HCT116 (cell line): ENCODE measurements around the gene DPP6. TPM values are rescaled to one million over a fixed set of nuclear protein-coding genes. Genes with fewer than 3 reads are reported as not detected.

Source experiments
- ATAC-seq: fragments of 200-7000 bp; cut with Tn5 transposase; 2 replicates; pipeline ENCODE4 v1.9.1; 2020; ENCODE audit warnings: mild to moderate bottlenecking, moderate library complexity
- BruUV-seq: library from RNA; stranded (reverse); fragments of 400-500 nt; replicated peaks from 2 replicates; lab custom pipeline; 2021; lab: Mats Ljungman, UMichigan
- CTCF ChIA-PET: fragments of 300-600 bp; sonication (Branson Sonifier 250); formaldehyde crosslinking; loops from one replicate; lab custom pipeline; 2021; ENCODE audit warnings: antibody characterized with exemption; lab: Charles Lee
- POLR2A ChIA-PET: fragments of 300-600, 350-600 bp; sonication (Branson Sonifier 250); formaldehyde crosslinking; loops from one replicate; lab custom pipeline; 2021; ENCODE audit warnings: antibody characterized with exemption; lab: Charles Lee
- RAD21 ChIA-PET, 2 experiments: fragments of 300-600 bp; sonication (Branson Sonifier 250); formaldehyde crosslinking; loops; one replicate each; lab custom pipeline; 2023; ENCODE audit warnings: low total read pairs in 2 of 2; ENCODE audit not compliant: uncharacterized antibody in 2 of 2, unreplicated experiment in 2 of 2, low non-redundant PET in 1 of 2; lab: Charles Lee
- DNase-seq: peaks from one replicate; pipeline ENCODE4 v3.0.0-alpha.2; 2010; ENCODE audit warnings: low read depth, low spot score
- H2AFZ ChIP-seq: fragments of 200-600 bp; shearing (Covaris generic), sonication (generic); 2 replicates; pipeline ENCODE4 v1.6.1; 2017; ENCODE audit warnings: low read depth, mixed run types, mixed read lengths, antibody characterized with exemption, low read length; ENCODE audit not compliant: poor library complexity, severe bottlenecking
- H3K27ac ChIP-seq: 2 replicates; pipeline ENCODE4 v1.5.1; 2012; ENCODE audit warnings: low read depth, low read length
- H3K27me3 ChIP-seq: fragments of 200-600 bp; sonication (generic); 2 replicates; pipeline ENCODE4 v1.6.1; 2016; ENCODE audit warnings: mixed run types, low read length, mixed read lengths; ENCODE audit not compliant: insufficient read depth
- H3K36me3 ChIP-seq, 2 experiments: fragments of 200-500 bp in 1 of 2; fragments of 200-600 bp in 1 of 2; sonication (Bioruptor generic) in 1 of 2; sonication (generic) in 1 of 2; 2 replicates each; pipeline versions ENCODE4 v1.5.1 to v1.6.1; 2014 to 2016; ENCODE audit warnings: low read length in 2 of 2, inconsistent platforms in 1 of 2, mixed read lengths in 1 of 2, mixed run types in 1 of 2; ENCODE audit not compliant: insufficient read depth in 2 of 2, control insufficient read depth in 1 of 2
- H3K4me1 ChIP-seq, 2 experiments: fragments of 200-600 bp in 1 of 2; sonication (generic) in 1 of 2; 2 replicates each; pipeline versions ENCODE4 v1.5.1 to v1.6.1; 2012 to 2017; ENCODE audit warnings: low read length in 2 of 2, inconsistent platforms in 1 of 2, mild to moderate bottlenecking in 1 of 2, mixed read lengths in 1 of 2, mixed run types in 1 of 2, moderate library complexity in 1 of 2; ENCODE audit not compliant: insufficient read depth in 2 of 2, control insufficient read depth in 1 of 2
- H3K4me2 ChIP-seq: fragments of 200-600 bp; sonication (generic); 2 replicates; pipeline ENCODE4 v1.6.1; 2017; ENCODE audit warnings: mixed run types, low read length, mixed read lengths
- H3K4me3 ChIP-seq, 2 experiments: fragments of 200-600 bp in 1 of 2; sonication (generic) in 1 of 2; replicated peaks in 1 of 2; 2 replicates each; pipeline ENCODE4 v1.5.1; 2011 to 2016; ENCODE audit warnings: low read length in 2 of 2, control low read depth in 1 of 2, low read depth in 1 of 2, mild to moderate bottlenecking in 1 of 2, mixed read lengths in 1 of 2, mixed run types in 1 of 2
- H3K79me2 ChIP-seq: fragments of 200-600 bp; sonication (generic); 2 replicates; pipeline ENCODE4 v1.6.1; 2017; ENCODE audit warnings: mild to moderate bottlenecking, mixed run types, low read length, moderate library complexity, mixed read lengths; ENCODE audit not compliant: insufficient read depth
- H3K9ac ChIP-seq: fragments of 200-600 bp; sonication (generic); 2 replicates; pipeline ENCODE4 v1.6.1; 2016; ENCODE audit warnings: low read length, mixed read lengths
- H3K9me2 ChIP-seq: fragments of 200-600 bp; sonication (generic), shearing (Covaris generic); 2 replicates; pipeline ENCODE4 v1.6.1; 2017; ENCODE audit warnings: mixed run types, mild to moderate bottlenecking, moderate library complexity; ENCODE audit not compliant: insufficient read depth
- H3K9me3 ChIP-seq, 2 experiments: fragments of 200-500 bp in 1 of 2; fragments of 200-600 bp in 1 of 2; sonication (Bioruptor generic) in 1 of 2; sonication (generic) in 1 of 2; 2 replicates each; pipeline ENCODE4 v1.6.1; 2014 to 2017; ENCODE audit warnings: low read length in 2 of 2, mixed read lengths in 2 of 2, inconsistent platforms in 1 of 2, low read depth in 1 of 2, mild to moderate bottlenecking in 1 of 2, mixed run types in 1 of 2, moderate library complexity in 1 of 2; ENCODE audit not compliant: control insufficient read depth in 1 of 2, insufficient read depth in 1 of 2
- H4K20me1 ChIP-seq: fragments of 200-600 bp; sonication (generic), shearing (Covaris generic); 2 replicates; pipeline ENCODE4 v1.6.1; 2017; ENCODE audit warnings: mixed run types, mild to moderate bottlenecking, moderate library complexity; ENCODE audit not compliant: insufficient read depth
- CEBPB ChIP-seq: IDR thresholded peaks from 2 replicates; pipeline ENCODE4 v1.6.1; 2012; ENCODE audit warnings: low read depth
- EZH2 ChIP-seq: fragments of 200-600 bp; sonication (generic); IDR thresholded peaks from 2 replicates; pipeline ENCODE4 v1.6.1; 2017; ENCODE audit warnings: antibody characterized with exemption, mixed run types
- EZH2phosphoT487 ChIP-seq: fragments of 200-600 bp; IDR thresholded peaks from 2 replicates; pipeline ENCODE4 v1.6.1; 2018; ENCODE audit warnings: antibody characterized with exemption, borderline replicate concordance
- JUND ChIP-seq: IDR thresholded peaks from 2 replicates; pipeline ENCODE4 v1.6.1; 2012
- POLR2A ChIP-seq: IDR thresholded peaks from 2 replicates; pipeline ENCODE4 v1.7.0; 2011; ENCODE audit warnings: borderline replicate concordance; ENCODE audit not compliant: insufficient read depth, insufficient read length; ENCODE audit errors: extremely low read depth
- POLR2AphosphoS5 ChIP-seq: IDR thresholded peaks from 2 replicates; pipeline ENCODE4 v1.6.1; 2011; ENCODE audit warnings: mild to moderate bottlenecking, low read depth, low read length, moderate library complexity
- RAD21 ChIP-seq: IDR thresholded peaks from 2 replicates; pipeline ENCODE4 v1.6.1; 2012; ENCODE audit warnings: low read depth, mild to moderate bottlenecking
- SIN3A ChIP-seq: IDR thresholded peaks from 2 replicates; pipeline ENCODE4 v1.6.1; 2012; ENCODE audit warnings: low read depth
- SP1 ChIP-seq: IDR thresholded peaks from 2 replicates; pipeline ENCODE4 v1.6.1; 2012; ENCODE audit warnings: low read depth
- YY1 ChIP-seq: IDR thresholded peaks from 2 replicates; pipeline ENCODE4 v1.6.1; 2011; ENCODE audit warnings: low read length, low read depth, moderate library complexity, mild to moderate bottlenecking; ENCODE audit not compliant: insufficient replicate concordance; ENCODE audit errors: extremely low read depth
- intact Hi-C: fragments of 100-400 bp; cut with micrococcal nuclease; formaldehyde crosslinking; loops from 2 replicates; pipeline ENCODE4 v1.10.0; 2022
- total RNA-seq: library from RNA; stranded (reverse); gene quantifications from one replicate; pipeline ENCODE4 v1.2.1, GENCODE V29; 2021; ENCODE audit not compliant: unreplicated experiment
- TF ChIP-seq, protein P1 (sequence below): IDR thresholded peaks from 2 replicates; pipeline ENCODE4 v1.6.1; 2012
- TF ChIP-seq, protein P2 (sequence below), 3 experiments: fragments of 200-600 bp in 1 of 3; sonication (generic) in 1 of 3; IDR thresholded peaks in 2 of 3; conservative IDR thresholded peaks in 1 of 3; 2 replicates each; pipeline ENCODE4 v1.5.1; 2012 to 2017; ENCODE audit warnings: low read depth in 2 of 3, low read length in 2 of 3, antibody characterized with exemption in 1 of 3, borderline replicate concordance in 1 of 3, control low read depth in 1 of 3, mild to moderate bottlenecking in 1 of 3, mixed read lengths in 1 of 3, mixed run types in 1 of 3, moderate library complexity in 1 of 3; ENCODE audit not compliant: insufficient read depth in 1 of 3
- TF ChIP-seq, protein P3 (sequence below): IDR thresholded peaks from 2 replicates; pipeline ENCODE4 v1.6.1; 2012

The DPP6 gene
- total RNA-seq, 1 experiment from 2014 or later = not detected

DNA sequence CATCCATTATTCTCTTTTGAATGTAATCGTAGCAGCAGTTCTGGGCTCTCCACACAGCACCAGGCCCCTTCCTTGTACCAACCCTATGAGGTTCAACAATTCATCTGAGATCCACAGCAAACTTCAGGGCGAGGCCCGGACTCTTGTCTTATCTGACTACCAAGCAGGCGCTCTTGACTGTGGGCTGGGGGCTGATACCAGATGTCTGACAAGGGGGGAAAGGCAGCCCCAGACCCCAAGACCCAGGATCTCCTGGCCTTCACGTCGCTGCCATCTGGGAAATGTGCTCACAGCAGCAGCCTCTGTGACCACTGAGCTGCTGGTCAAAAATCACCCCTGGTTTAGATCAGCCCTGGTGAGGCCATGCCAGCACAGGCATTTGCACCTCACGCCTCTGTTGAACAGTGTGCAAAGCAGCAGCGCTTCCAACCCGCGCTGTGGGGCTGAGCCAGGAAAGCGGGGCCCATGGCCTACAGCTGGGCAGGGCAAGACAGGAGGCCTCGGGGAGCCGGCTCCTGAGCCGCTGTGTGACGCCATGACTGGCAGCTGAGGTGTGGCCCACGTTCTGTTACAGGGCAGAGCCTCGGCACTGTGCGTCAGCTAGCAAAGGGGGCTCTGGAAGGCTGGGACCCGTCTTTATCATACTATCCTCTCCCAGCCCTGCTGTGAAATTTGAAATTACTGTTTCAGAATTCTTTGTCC is 806.8 kb downstream of the DPP6 start:
- CTCF ChIA-PET = no interaction called here
- intact Hi-C loops = no loop called here
- Histone ChIP-seq H3K27ac (no peak overlapping the region), H3K27me3 (0 out of 2 replicates have a peak, but pooled peaks cover 4% of the 10 kb centered on the region), H3K4me2 (no peak overlapping the region), H3K4me3 (no peak overlapping the region), H2AFZ (no peak overlapping the region), H3K79me2 (no peaks in the 10 kb centered on the region), H3K9me3 (no peaks in the 10 kb centered on the region), H4K20me1 (no peaks in the 10 kb centered on the region), H3K9me2 (no peaks in the 10 kb centered on the region), H3K9ac (no peak overlapping the region), H3K36me3 (no peaks in the 10 kb centered on the region), H3K4me1 (no peaks in the 10 kb centered on the region)
- DNase-seq = no peak
- no peak for TF ChIP-seq YY1
- TF ChIP-seq EZH2 = no peak
- TF ChIP-seq POLR2A = no peak
- TF ChIP-seq EZH2phosphoT487 = no peak
- TF ChIP-seq JUND = no peak
- no peak for TF ChIP-seq RAD21
- no TSS peak for BruUV-seq
- RAD21 ChIA-PET = no interaction called here
- ATAC-seq = no peak
- POLR2A ChIA-PET = no interaction called here

DNA sequence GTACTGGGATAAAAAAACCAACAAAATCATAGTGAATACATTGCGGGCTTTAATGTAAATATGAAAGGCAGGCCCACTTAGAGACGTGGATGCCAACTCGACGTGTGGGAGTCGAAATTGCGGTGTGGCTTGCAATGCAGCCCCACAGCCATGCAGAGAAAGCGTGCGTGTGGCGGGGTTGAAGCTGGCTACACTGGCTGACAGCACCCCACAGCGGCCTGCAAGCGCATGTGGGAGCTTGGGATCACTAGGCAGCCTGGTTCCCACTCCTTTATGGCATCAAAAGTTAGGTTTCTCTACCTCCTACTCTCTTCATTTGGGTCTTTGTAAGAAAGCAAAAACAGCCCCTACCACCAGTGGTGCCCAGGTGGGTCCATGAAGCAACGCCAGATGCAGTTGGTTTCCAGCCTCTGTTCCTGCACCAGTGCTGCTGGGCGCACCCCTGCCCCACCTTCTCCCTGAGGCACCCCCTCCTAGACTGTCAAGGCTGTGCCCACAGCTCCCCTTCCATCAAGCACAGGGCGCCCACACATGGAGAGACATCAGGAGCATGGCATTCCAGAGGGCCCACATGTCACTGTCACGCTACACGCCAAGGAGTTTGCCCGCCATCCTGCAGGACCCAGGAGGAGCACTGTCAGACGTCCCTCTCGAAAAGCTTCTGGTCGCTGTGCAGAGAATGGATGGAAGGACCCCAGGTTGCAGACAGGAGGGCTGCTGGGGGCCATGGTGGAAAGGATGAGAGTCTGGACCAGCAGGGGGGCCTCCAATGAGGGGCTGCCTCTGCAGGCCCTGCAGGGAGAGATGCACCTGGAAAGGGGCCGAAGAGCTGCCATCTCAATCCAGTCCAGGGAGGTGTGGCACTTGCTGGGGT is 807.8 kb downstream of the DPP6 start:
- Histone ChIP-seq H4K20me1 (no peaks in the 10 kb centered on the region), H3K79me2 (no peaks in the 10 kb centered on the region), H3K36me3 (no peaks in the 10 kb centered on the region), H3K9me3 (no peaks in the 10 kb centered on the region), H3K27me3 (peaks cover 10% of the 10 kb centered on the region; the same call in 1 of the 2 replicates), H2AFZ (no peak overlapping the region), H3K27ac (no peak overlapping the region), H3K9me2 (no peaks in the 10 kb centered on the region), H3K4me2 (no peak overlapping the region), H3K4me3 (no peak overlapping the region), H3K4me1 (no peaks in the 10 kb centered on the region)
- CTCF ChIA-PET = no interaction called here
- intact Hi-C loops = no loop called here
- no TSS peak for BruUV-seq
- TF ChIP-seq, protein P1, sequence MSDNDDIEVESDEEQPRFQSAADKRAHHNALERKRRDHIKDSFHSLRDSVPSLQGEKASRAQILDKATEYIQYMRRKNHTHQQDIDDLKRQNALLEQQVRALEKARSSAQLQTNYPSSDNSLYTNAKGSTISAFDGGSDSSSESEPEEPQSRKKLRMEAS = no peak
- TF ChIP-seq, protein P2, sequence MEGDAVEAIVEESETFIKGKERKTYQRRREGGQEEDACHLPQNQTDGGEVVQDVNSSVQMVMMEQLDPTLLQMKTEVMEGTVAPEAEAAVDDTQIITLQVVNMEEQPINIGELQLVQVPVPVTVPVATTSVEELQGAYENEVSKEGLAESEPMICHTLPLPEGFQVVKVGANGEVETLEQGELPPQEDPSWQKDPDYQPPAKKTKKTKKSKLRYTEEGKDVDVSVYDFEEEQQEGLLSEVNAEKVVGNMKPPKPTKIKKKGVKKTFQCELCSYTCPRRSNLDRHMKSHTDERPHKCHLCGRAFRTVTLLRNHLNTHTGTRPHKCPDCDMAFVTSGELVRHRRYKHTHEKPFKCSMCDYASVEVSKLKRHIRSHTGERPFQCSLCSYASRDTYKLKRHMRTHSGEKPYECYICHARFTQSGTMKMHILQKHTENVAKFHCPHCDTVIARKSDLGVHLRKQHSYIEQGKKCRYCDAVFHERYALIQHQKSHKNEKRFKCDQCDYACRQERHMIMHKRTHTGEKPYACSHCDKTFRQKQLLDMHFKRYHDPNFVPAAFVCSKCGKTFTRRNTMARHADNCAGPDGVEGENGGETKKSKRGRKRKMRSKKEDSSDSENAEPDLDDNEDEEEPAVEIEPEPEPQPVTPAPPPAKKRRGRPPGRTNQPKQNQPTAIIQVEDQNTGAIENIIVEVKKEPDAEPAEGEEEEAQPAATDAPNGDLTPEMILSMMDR (IDR thresholded peaks at IDR 0.05 in 2 of 3, conservative IDR thresholded peaks at IDR 0.05 in 1 of 3; ENCODE audit: borderline replicate concordance in 1 of 3, insufficient read depth in 1 of 3, low read depth in 2 of 3, low read length in 2 of 3) = no peak
- TF ChIP-seq, protein P3, sequence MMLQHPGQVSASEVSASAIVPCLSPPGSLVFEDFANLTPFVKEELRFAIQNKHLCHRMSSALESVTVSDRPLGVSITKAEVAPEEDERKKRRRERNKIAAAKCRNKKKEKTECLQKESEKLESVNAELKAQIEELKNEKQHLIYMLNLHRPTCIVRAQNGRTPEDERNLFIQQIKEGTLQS = no peak
- TF ChIP-seq RAD21 = no peak
- no peak for TF ChIP-seq SP1
- TF ChIP-seq POLR2AphosphoS5 = no peak
- TF ChIP-seq JUND = no peak
- no peak for TF ChIP-seq SIN3A
- no peak for TF ChIP-seq CEBPB
- TF ChIP-seq, all 23 proteins: peak for 0
- no peak for DNase-seq
- H3K9ac ChIP-seq = no peak overlapping the region
- POLR2A ChIA-PET = no interaction called here
- no peak for ATAC-seq
- RAD21 ChIA-PET = no interaction called here
